ENCODE data around the gene CRTC3. TPM values are rescaled to one million over a fixed set of nuclear protein-coding genes. Genes with fewer than 3 reads are reported as not detected.
"Not testable (repeated sequence)": the region's sequence is repeated elsewhere in the genome, so short reads cannot be mapped to it uniquely, and the experiment has no call there.

CRTC3 gene
- total and polyA plus RNA-seq, 2 experiments from 2014 or later: 15.7 to 17.6 TPM

DNA sequence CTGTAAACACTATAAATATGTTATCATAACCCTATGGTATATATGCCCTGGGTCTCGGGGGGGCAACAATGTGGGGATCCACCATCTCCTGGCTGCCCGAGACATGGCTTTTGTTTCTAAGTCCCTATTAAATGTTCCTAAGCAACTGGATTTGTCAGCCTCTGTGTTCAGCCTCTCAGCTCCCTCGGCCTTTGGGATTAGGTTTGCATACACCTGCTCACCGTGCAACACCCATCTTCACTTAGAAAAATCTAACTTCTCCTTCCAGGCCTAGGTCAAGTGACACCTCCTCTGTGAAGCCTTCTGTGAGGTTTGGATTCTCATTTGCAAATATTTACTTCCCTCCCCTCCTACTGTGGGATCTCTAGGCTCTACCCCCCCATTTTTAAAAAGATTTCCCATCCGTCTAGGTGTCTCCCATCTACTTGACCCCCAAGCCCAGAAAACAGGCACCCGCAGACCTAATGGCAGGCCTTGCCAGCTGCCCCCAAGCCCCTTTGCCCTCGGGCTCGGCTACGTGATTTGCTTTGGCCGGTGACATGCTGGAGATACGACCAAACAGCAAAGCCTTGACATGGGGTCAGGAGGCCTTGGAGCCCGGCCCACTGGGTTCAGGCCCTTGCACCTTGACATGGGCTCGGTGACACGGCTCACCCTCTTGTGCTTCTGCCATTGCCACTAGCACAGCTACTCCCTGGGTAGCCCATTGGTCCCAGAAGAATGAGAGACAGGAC lies 121.4 kb downstream of the CRTC3 start:
- H3K27me3 ChIP-seq: no peaks in the 10 kb centered on the region
- H3K4me1 ChIP-seq (ENCODE audit: insufficient read depth): no peaks in the 10 kb centered on the region
- TF ChIP-seq EZH2phosphoT487 (IDR thresholded peaks at IDR 0.05; ENCODE audit: low read depth, severe bottlenecking, unreplicated experiment) (no peak), EZH2 (IDR thresholded peaks at IDR 0.05; ENCODE audit: borderline replicate concordance) (no peak)
- TF ChIP-seq, protein P1, sequence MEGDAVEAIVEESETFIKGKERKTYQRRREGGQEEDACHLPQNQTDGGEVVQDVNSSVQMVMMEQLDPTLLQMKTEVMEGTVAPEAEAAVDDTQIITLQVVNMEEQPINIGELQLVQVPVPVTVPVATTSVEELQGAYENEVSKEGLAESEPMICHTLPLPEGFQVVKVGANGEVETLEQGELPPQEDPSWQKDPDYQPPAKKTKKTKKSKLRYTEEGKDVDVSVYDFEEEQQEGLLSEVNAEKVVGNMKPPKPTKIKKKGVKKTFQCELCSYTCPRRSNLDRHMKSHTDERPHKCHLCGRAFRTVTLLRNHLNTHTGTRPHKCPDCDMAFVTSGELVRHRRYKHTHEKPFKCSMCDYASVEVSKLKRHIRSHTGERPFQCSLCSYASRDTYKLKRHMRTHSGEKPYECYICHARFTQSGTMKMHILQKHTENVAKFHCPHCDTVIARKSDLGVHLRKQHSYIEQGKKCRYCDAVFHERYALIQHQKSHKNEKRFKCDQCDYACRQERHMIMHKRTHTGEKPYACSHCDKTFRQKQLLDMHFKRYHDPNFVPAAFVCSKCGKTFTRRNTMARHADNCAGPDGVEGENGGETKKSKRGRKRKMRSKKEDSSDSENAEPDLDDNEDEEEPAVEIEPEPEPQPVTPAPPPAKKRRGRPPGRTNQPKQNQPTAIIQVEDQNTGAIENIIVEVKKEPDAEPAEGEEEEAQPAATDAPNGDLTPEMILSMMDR (IDR thresholded peaks at IDR 0.05; ENCODE audit: poor library complexity): no peak
- no peak overlapping the region for H3K4me3 ChIP-seq
- no peaks in the 10 kb centered on the region for H4K20me1 ChIP-seq (ENCODE audit: insufficient read depth, poor library complexity, severe bottlenecking)
- H3K27ac ChIP-seq: no peak overlapping the region
- H3K9me2 ChIP-seq (replicated peaks; ENCODE audit: insufficient read depth): no peaks in the 10 kb centered on the region
- no peak overlapping the region for H3K4me2 ChIP-seq
- no peaks in the 10 kb centered on the region for H3K9me3 ChIP-seq (ENCODE audit: low read depth)
- no peaks in the 10 kb centered on the region for H3K79me2 ChIP-seq
- 87% methylated on average over 14 of the region's 14 CpGs for WGBS (ENCODE audit: low lambda C conversion rate, missing lambda C conversion rate)
- no peaks in the 10 kb centered on the region for H3K36me3 ChIP-seq (replicated peaks; ENCODE audit: insufficient read depth, low read depth)
- no peak for DNase-seq (ENCODE audit: low spot score)
- no peak overlapping the region for H2AFZ ChIP-seq

DNA sequence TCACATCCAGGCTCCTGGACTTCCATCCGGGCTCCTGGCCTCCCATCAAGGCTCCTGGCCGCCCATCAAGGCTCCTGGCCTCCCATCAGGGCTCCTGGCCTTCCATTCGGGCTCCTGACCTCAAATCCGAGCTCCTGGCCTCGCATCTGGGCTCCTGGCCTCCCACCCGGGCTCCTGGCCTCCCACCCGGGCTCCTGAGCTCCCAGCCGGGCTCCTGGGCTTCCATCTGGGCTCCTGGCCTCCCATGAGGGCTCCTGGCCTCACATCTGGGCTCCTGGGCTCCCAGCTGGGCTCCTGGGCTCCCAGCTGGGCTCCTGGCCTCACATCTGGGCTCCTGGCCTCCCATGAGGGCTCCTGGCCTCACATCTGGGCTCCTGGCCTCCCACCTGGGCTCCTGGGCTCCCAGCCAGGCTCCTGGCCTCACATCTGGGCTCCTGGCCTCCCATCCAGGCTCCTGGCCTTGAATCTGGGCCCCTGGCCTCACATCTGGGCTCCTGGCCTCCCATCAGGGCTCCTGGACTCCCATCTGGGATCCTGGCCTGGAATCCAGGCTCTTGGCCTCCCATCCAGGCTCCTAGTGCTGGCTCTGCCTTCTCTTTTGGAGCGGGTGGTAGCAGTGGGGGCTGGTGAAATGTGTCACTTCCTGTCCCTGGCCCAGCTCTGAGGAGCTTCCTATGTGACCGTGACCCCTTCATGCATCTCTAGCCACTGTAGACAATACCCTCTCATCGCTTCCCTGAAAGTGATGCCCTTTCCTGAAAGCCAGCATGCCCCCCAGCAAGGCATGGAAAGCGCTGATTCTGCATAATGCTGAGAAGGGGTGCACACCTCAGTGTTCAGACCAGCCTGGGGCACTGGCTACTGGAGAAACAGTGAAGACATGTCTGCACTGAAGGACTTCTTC lies 124.8 kb downstream of the CRTC3 start:
- no peak overlapping the region for H2AFZ ChIP-seq

DNA sequence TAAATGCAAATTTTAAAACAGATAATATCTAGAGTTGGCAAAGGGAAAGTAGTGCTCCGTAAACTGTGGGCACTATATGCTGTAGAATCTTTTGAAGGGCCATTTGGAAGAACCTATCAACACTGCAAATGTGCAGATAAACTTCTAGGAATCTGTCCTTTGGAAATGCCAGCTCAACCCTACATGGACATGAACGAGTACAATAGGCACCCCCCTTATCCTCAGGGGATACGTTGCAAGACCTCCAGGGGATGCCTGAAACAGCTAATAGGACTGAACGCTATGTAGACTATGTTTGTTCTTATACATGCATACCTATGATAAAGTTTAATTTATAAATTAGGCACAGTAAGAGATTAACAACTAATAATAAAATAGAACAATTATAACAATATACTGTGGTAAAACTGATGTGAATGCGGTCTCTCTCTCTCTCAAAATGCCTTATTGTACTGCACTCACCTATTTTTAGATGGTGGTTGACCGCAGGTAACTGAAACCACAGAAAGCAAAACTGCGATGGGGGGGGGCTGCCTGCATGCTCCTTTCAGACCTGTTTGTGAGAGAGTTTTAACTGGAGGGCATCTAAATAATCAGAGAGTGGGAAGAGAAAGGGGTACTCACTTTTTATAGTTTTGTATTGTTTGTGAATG lies 127.9 kb downstream of the CRTC3 start:
- DNase-seq (ENCODE audit: low spot score); H3K27me3 ChIP-seq; H2AFZ ChIP-seq; H3K79me2 ChIP-seq; H3K27ac ChIP-seq; H3K4me2 ChIP-seq; H3K36me3 ChIP-seq (replicated peaks; ENCODE audit: insufficient read depth, low read depth); H3K4me3 ChIP-seq; H3K4me1 ChIP-seq (ENCODE audit: insufficient read depth); H3K9me3 ChIP-seq (ENCODE audit: low read depth); H4K20me1 ChIP-seq (ENCODE audit: insufficient read depth, poor library complexity, severe bottlenecking); H3K9me2 ChIP-seq (replicated peaks; ENCODE audit: insufficient read depth): not testable (repeated sequence)
- WGBS (ENCODE audit: low lambda C conversion rate, missing lambda C conversion rate): 84% methylated on average over 7 of the region's 7 CpGs

More for the DNA sequence above, 124.8 kb downstream of the CRTC3 start:
- Histone ChIP-seq H3K4me1 (ENCODE audit: insufficient read depth) (no peaks in the 10 kb centered on the region), H3K27ac (no peak overlapping the region), H3K4me3 (no peak overlapping the region), H3K9me2 (replicated peaks; ENCODE audit: insufficient read depth) (no peaks in the 10 kb centered on the region), H3K79me2 (no peaks in the 10 kb centered on the region), H3K4me2 (no peak overlapping the region), H3K36me3 (replicated peaks; ENCODE audit: insufficient read depth, low read depth) (no peaks in the 10 kb centered on the region), H3K27me3 (no peaks in the 10 kb centered on the region), H4K20me1 (ENCODE audit: insufficient read depth, poor library complexity, severe bottlenecking) (no peaks in the 10 kb centered on the region), H3K9me3 (ENCODE audit: low read depth) (no peaks in the 10 kb centered on the region)
- TF ChIP-seq EZH2 (IDR thresholded peaks at IDR 0.05; ENCODE audit: borderline replicate concordance) (no peak), EZH2phosphoT487 (IDR thresholded peaks at IDR 0.05; ENCODE audit: low read depth, severe bottlenecking, unreplicated experiment) (no peak)
- TF ChIP-seq, protein P1 (IDR thresholded peaks at IDR 0.05; ENCODE audit: poor library complexity): no peak
- WGBS (ENCODE audit: low lambda C conversion rate, missing lambda C conversion rate): 93% methylated on average over 12 of the region's 12 CpGs
- no peak for DNase-seq (ENCODE audit: low spot score)
